ENCODE data around the gene TMEM132D. TPM values are rescaled to one million over a fixed set of nuclear protein-coding genes. Genes with fewer than 3 reads are reported as not detected.

TMEM132D gene
- total RNA-seq, 2 experiments from 2014 or later: not detected

DNA sequence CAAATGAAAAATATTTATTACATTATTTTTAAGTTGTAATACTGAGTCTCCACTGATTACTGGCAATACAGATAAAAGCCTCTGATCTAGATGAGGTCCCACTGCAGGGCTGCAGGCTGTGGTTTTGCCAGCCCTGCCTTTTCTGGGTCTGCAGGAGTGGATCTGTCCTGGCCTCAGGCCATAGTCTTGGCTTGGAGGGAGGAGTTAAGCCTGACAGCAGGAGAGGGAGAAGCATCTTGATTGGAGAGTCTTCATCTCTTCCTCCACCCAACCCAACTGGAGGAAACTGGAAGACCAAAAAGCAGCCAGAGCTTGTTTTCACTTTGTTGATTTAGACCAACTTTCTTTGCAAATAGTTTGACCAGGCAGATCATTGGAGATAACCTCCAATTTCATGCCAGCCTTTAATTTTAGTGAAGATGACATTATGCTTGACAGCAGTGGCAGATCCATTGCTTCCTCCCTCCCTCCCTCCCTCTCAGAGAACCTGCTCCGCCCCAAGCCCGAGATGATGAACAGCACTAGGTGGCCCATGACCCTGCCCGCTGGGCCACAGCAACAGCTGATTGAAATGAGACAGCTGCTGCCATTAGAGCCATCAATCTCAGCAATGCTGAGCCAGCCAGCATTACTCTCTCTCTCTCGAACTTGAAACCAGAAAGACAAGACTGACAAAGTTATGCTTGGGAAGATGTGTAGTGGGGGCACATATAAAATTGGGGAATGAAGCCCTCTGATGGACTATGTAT is 828.2 kb downstream of the TMEM132D start:
- TF ChIP-seq EZH2phosphoT487 (IDR thresholded peaks at IDR 0.05; ENCODE audit: borderline replicate concordance, low read depth, low read length): no peak
- TF ChIP-seq, protein P1, sequence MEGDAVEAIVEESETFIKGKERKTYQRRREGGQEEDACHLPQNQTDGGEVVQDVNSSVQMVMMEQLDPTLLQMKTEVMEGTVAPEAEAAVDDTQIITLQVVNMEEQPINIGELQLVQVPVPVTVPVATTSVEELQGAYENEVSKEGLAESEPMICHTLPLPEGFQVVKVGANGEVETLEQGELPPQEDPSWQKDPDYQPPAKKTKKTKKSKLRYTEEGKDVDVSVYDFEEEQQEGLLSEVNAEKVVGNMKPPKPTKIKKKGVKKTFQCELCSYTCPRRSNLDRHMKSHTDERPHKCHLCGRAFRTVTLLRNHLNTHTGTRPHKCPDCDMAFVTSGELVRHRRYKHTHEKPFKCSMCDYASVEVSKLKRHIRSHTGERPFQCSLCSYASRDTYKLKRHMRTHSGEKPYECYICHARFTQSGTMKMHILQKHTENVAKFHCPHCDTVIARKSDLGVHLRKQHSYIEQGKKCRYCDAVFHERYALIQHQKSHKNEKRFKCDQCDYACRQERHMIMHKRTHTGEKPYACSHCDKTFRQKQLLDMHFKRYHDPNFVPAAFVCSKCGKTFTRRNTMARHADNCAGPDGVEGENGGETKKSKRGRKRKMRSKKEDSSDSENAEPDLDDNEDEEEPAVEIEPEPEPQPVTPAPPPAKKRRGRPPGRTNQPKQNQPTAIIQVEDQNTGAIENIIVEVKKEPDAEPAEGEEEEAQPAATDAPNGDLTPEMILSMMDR (conservative IDR thresholded peaks at IDR 0.05; ENCODE audit: low read length): no peak
- Histone ChIP-seq H4K20me1 (ENCODE audit: insufficient read depth, low read length) (no peaks in the 10 kb centered on the region), H3K4me1 (ENCODE audit: insufficient read depth, low read length, poor library complexity, severe bottlenecking) (no peaks in the 10 kb centered on the region), H3K4me2 (ENCODE audit: low read length) (no peak overlapping the region), H3K79me2 (ENCODE audit: insufficient read depth, low read depth, low read length) (no peaks in the 10 kb centered on the region), H3K36me3 (ENCODE audit: insufficient read depth, low read length) (no peaks in the 10 kb centered on the region), H3K9me2 (ENCODE audit: insufficient read depth, low read length) (no peaks in the 10 kb centered on the region), H3K4me3 (ENCODE audit: low read depth, low read length, poor library complexity, severe bottlenecking) (no peak overlapping the region), H3K27ac (ENCODE audit: low read depth, low read length, poor library complexity, severe bottlenecking) (no peak overlapping the region), H3K9me3 (ENCODE audit: low read length) (no peaks in the 10 kb centered on the region), H2AFZ (ENCODE audit: low read length) (no peak overlapping the region)
- ChIA-PET CTCF (ENCODE audit: unreplicated experiment) (no interaction called here), POLR2A (no interaction called here)
- DNase-seq (ENCODE audit: low spot score): no peak
- BruUV-seq (replicated peaks): no TSS peak
- intact Hi-C loops (cut with micrococcal nuclease; ENCODE audit: unreplicated experiment): no loop called here

GRCh38 chr12:129074379-129074778 is 829.4 kb downstream of the TMEM132D start:
- Histone ChIP-seq H3K36me3 (ENCODE audit: insufficient read depth, low read length) (no peaks in the 10 kb centered on the region), H3K4me3 (ENCODE audit: low read depth, low read length, poor library complexity, severe bottlenecking) (no peak overlapping the region), H3K4me1 (ENCODE audit: insufficient read depth, low read length, poor library complexity, severe bottlenecking) (no peaks in the 10 kb centered on the region), H3K9me2 (ENCODE audit: insufficient read depth, low read length) (no peaks in the 10 kb centered on the region), H3K9me3 (ENCODE audit: low read length) (no peaks in the 10 kb centered on the region), H4K20me1 (ENCODE audit: insufficient read depth, low read length) (no peaks in the 10 kb centered on the region), H3K79me2 (ENCODE audit: insufficient read depth, low read depth, low read length) (no peaks in the 10 kb centered on the region), H2AFZ (ENCODE audit: low read length) (no peak overlapping the region), H3K4me2 (ENCODE audit: low read length) (no peak overlapping the region), H3K27ac (ENCODE audit: low read depth, low read length, poor library complexity, severe bottlenecking) (no peak overlapping the region)
- POLR2A ChIA-PET: no interaction called here
- no peak for TF ChIP-seq EZH2phosphoT487 (IDR thresholded peaks at IDR 0.05; ENCODE audit: borderline replicate concordance, low read depth, low read length)
- TF ChIP-seq, protein P1 (conservative IDR thresholded peaks at IDR 0.05; ENCODE audit: low read length): no peak
- CTCF ChIA-PET (ENCODE audit: unreplicated experiment): no interaction called here
- DNase-seq (ENCODE audit: low spot score): no peak
- intact Hi-C loops (cut with micrococcal nuclease; ENCODE audit: unreplicated experiment): no loop called here
- no TSS peak for BruUV-seq (replicated peaks)

GRCh38 chr12:129073157-129073915 is 830.5 kb downstream of the TMEM132D start:
- ChIA-PET CTCF (ENCODE audit: unreplicated experiment) (no interaction called here), POLR2A (no interaction called here)
- DNase-seq (ENCODE audit: low spot score): no peak
- H3K79me2 ChIP-seq (ENCODE audit: insufficient read depth, low read depth, low read length): no peaks in the 10 kb centered on the region
- TF ChIP-seq, protein P1 (conservative IDR thresholded peaks at IDR 0.05; ENCODE audit: low read length): no peak
- no peaks in the 10 kb centered on the region for H4K20me1 ChIP-seq (ENCODE audit: insufficient read depth, low read length)
- H3K4me3 ChIP-seq (ENCODE audit: low read depth, low read length, poor library complexity, severe bottlenecking): no peak overlapping the region
- H3K9me3 ChIP-seq (ENCODE audit: low read length): no peaks in the 10 kb centered on the region
- no peaks in the 10 kb centered on the region for H3K9me2 ChIP-seq (ENCODE audit: insufficient read depth, low read length)
- no peak overlapping the region for H3K4me2 ChIP-seq (ENCODE audit: low read length)
- H3K36me3 ChIP-seq (ENCODE audit: insufficient read depth, low read length): no peaks in the 10 kb centered on the region
- BruUV-seq (replicated peaks): no TSS peak
- no peaks in the 10 kb centered on the region for H3K4me1 ChIP-seq (ENCODE audit: insufficient read depth, low read length, poor library complexity, severe bottlenecking)
- no peak overlapping the region for H2AFZ ChIP-seq (ENCODE audit: low read length)
- H3K27ac ChIP-seq (ENCODE audit: low read depth, low read length, poor library complexity, severe bottlenecking): no peak overlapping the region
- intact Hi-C loops (cut with micrococcal nuclease; ENCODE audit: unreplicated experiment): no loop called here

Data from OCI-LY7 (cell line).